ENCODE data around the gene HLA-DQA1. TPM values are rescaled to one million over a fixed set of nuclear protein-coding genes. Genes with fewer than 3 reads are reported as not detected.

HLA-DQA1 gene
- not detected in 2 replicates for total RNA-seq

GRCh38 chr6:32637219-32637880, at the start of gene HLA-DQA1:
Gene HLA-DQA1 (plus strand): TSS chr6:32637406. CDS start chr6:32637459, 53 bp downstream.

GRCh38 chr6:32589596-32590449, 47.4 kb upstream of the HLA-DQA1 start, which contains the start of gene HLA-DRB1:
Gene HLA-DRB1 (minus strand): TSS chr6:32589848. CDS start chr6:32589742, 106 bp downstream.

GRCh38 chr6:32666420-32667300, 29.5 kb downstream of the HLA-DQA1 start, which contains the start of gene HLA-DQB1:
Gene HLA-DQB1 (minus strand): TSS chr6:32666657. CDS start chr6:32666607, 50 bp downstream.

Other genes with a start within 250 kb of the HLA-DQA1 start
- gene BTNL2, start 230.2 kb upstream of the HLA-DQA1 start, total RNA-seq: not detected in 2 replicates
- not detected in 2 replicates for gene HLA-DRA, start 197.5 kb upstream of the HLA-DQA1 start, total RNA-seq
- gene HLA-DRB5, start 107.1 kb upstream of the HLA-DQA1 start, total RNA-seq: not detected in 2 replicates
- not detected in 2 replicates for gene HLA-DRB1, start 47.6 kb upstream of the HLA-DQA1 start, total RNA-seq
- gene HLA-DQB1, start 29.3 kb downstream of the HLA-DQA1 start, total RNA-seq: 0.13 and 0.32 TPM in 2 replicates
- gene HLA-DQA2, start 104.0 kb downstream of the HLA-DQA1 start, total RNA-seq: not detected in 2 replicates
- not detected in 2 replicates for gene HLA-DQB2, start 126.1 kb downstream of the HLA-DQA1 start, total RNA-seq
- gene HLA-DOB, start 179.6 kb downstream of the HLA-DQA1 start, total RNA-seq: 0.16 and 0.26 TPM in 2 replicates
- 6.6 and 7.8 TPM in 2 replicates for gene TAP2, start 201.3 kb downstream of the HLA-DQA1 start, total RNA-seq
- gene PSMB8, start 206.6 kb downstream of the HLA-DQA1 start, total RNA-seq: 44.0 and 73.2 TPM in 2 replicates
- gene TAP1, start 216.3 kb downstream of the HLA-DQA1 start, total RNA-seq: 21.0 and 48.4 TPM in 2 replicates
- 7.8 and 43.2 TPM in 2 replicates for gene PSMB9, start 216.8 kb downstream of the HLA-DQA1 start, total RNA-seq

All from epithelial cell of alveolus of lung (primary cell).